ENCODE data around the gene NMRAL1. TPM values are rescaled to one million over a fixed set of nuclear protein-coding genes. Genes with fewer than 3 reads are reported as not detected.

The NMRAL1 gene
- total RNA-seq, 1 experiment from 2014 or later = 71.1 TPM

DNA sequence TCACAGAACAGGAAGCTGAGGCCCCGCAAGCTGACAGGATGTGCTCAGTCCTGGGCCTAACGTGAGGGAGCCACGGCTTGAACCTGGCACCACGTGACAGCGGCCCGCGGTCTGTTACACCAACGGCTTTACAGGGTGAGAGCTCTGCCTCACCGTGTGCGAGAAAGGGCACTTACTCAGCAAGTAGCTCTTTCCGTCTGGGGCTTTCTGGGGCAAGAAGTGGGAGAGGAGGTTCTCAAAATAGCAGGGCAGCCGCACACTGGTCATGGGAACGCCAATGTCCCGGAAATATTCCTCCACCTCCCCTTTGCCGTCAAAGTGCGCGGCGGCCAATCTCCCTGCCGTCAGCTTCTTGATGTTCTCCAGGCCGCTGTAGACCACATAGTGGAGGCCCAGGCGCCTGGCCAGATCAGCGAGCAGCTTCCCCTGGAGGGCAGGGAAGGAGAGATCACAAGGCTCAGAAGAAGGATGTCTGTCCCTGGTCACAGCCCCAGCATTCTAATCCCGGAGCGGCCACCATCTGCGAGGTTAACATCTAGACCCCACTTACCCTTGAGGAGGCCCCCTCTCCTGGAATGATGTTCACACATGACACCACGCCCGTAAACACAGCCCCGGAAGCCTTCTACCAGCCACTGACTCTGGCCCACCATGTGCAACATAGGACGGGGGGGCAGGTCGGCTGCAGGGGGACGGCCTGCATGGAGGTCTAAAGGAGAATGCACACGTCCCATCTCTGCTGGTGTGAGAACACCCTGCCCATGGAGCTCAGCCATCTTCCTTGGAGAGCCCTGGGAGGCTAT is 8.2 kb downstream of the NMRAL1 start:
- Histone ChIP-seq H3K27me3 (replicated peaks; ENCODE audit: control insufficient read depth, insufficient read depth, low read length) (no peaks in the 10 kb centered on the region), H3K4me1 (peaks cover 4% of the 10 kb centered on the region; the same call in 1 of the 2 replicates), H3K36me3 (ENCODE audit: control insufficient read depth, insufficient read depth, low read length) (peaks cover 2% of the 10 kb centered on the region; the same call in 1 of the 2 replicates), H3K9me3 (no peaks in the 10 kb centered on the region), H3K4me3 (ENCODE audit: low read depth, low read length) (no peak overlapping the region)
- no TSS peak for BruUV-seq (replicated peaks)
- peaks cover 4% of the 10 kb centered on the region for H3K4me1 Mint-ChIP-seq (ENCODE audit: low read depth, unreplicated experiment)
- H3K9me3 Mint-ChIP-seq (ENCODE audit: unreplicated experiment) = no peaks in the 10 kb centered on the region
- no peak for DNase-seq
- POLR2A ChIA-PET = no interaction called here
- H3K27me3 Mint-ChIP-seq (ENCODE audit: insufficient read depth, unreplicated experiment) = no peaks in the 10 kb centered on the region
- intact Hi-C loops (cut with micrococcal nuclease; ENCODE audit: unreplicated experiment) = no loop called here
- CTCF ChIA-PET = no interaction called here
- TF ChIP-seq, protein P1, sequence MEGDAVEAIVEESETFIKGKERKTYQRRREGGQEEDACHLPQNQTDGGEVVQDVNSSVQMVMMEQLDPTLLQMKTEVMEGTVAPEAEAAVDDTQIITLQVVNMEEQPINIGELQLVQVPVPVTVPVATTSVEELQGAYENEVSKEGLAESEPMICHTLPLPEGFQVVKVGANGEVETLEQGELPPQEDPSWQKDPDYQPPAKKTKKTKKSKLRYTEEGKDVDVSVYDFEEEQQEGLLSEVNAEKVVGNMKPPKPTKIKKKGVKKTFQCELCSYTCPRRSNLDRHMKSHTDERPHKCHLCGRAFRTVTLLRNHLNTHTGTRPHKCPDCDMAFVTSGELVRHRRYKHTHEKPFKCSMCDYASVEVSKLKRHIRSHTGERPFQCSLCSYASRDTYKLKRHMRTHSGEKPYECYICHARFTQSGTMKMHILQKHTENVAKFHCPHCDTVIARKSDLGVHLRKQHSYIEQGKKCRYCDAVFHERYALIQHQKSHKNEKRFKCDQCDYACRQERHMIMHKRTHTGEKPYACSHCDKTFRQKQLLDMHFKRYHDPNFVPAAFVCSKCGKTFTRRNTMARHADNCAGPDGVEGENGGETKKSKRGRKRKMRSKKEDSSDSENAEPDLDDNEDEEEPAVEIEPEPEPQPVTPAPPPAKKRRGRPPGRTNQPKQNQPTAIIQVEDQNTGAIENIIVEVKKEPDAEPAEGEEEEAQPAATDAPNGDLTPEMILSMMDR (IDR thresholded peaks at IDR 0.05; ENCODE audit: insufficient read depth in 1 of 2, low read depth in 1 of 2, low read length in 1 of 2, severe bottlenecking in 1 of 2, unreplicated experiment in 1 of 2) = no peak
- no peak overlapping the region for H3K4me3 Mint-ChIP-seq (ENCODE audit: unreplicated experiment)
- H3K36me3 Mint-ChIP-seq (ENCODE audit: insufficient read depth, unreplicated experiment) = peaks cover 36% of the 10 kb centered on the region
- no peak overlapping the region for H3K27ac Mint-ChIP-seq (ENCODE audit: unreplicated experiment)

DNA sequence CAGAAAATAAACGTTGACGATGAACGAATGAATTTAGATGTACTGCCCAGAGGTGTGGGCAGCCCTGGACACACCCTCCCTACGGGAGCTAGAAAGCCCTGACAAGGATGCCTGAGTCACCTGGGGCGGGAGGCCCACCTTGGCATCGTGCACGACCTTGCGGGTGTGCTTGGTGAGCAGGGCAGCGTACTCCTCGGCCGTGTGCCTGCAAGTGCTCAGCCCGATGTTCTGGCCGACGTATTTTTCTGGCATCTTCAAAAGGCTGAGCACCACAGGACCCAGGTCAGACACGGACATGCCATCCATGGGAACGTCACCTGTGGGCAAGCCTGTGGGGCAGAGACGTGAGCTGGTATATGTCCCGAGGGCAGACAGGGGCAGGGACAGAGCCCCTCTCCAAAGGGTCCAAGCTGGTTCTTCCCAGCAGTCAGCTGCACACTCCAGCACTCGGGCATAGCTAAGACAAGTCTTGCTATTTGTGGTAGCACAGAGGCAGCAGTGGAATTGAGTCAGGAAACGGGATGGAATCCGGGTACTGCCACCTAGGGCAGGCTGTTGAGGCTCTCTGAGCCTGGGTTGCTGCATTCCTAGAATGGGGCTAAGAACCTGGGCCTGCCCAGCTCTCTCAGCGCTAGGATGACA is 10.8 kb downstream of the NMRAL1 start:
- H3K4me3 Mint-ChIP-seq (ENCODE audit: unreplicated experiment) = no peak overlapping the region
- H3K36me3 Mint-ChIP-seq (ENCODE audit: insufficient read depth, unreplicated experiment) = peaks cover 51% of the 10 kb centered on the region
- no peak for DNase-seq

More for the DNA sequence above, 10.8 kb downstream of the NMRAL1 start:
- BruUV-seq (replicated peaks) = no TSS peak
- Histone ChIP-seq H3K27me3 (replicated peaks; ENCODE audit: control insufficient read depth, insufficient read depth, low read length) (no peaks in the 10 kb centered on the region), H3K4me3 (ENCODE audit: low read depth, low read length) (no peak overlapping the region), H3K36me3 (ENCODE audit: control insufficient read depth, insufficient read depth, low read length) (peaks cover 1% of the 10 kb centered on the region; the same call in 1 of the 2 replicates), H3K4me1 (peaks cover 4% of the 10 kb centered on the region; the same call in 1 of the 2 replicates), H3K9me3 (no peaks in the 10 kb centered on the region)
- TF ChIP-seq, protein P1 (IDR thresholded peaks at IDR 0.05; ENCODE audit: insufficient read depth in 1 of 2, low read depth in 1 of 2, low read length in 1 of 2, severe bottlenecking in 1 of 2, unreplicated experiment in 1 of 2) = no peak
- ChIA-PET POLR2A (interaction anchor here (0.6 kb wide), 1 partner anchor 28 kb away, joined by 3 read pairs; no protein-coding TSS in a partner anchor), CTCF (interaction anchor here (0.7 kb wide), 1 partner anchor 11 kb away, joined by 4 read pairs; the partner anchor contains the start of gene NMRAL1)
- Mint-ChIP-seq H3K27me3 (ENCODE audit: insufficient read depth, unreplicated experiment) (no peaks in the 10 kb centered on the region), H3K9me3 (ENCODE audit: unreplicated experiment) (no peaks in the 10 kb centered on the region), H3K27ac (ENCODE audit: unreplicated experiment) (peak overlapping the region; percentile 71), H3K4me1 (ENCODE audit: low read depth, unreplicated experiment) (peaks cover 4% of the 10 kb centered on the region)
- intact Hi-C loops (cut with micrococcal nuclease; ENCODE audit: unreplicated experiment) = no loop called here
